Stimulated activated CD4-positive, alpha-beta T cell treated with anti-CD3 and anti-CD28 coated beads, Interleukin-1b, Interleukin-23, amount 100 ng/mL, for 48 hours (primary cell): ENCODE data around the gene PHF1.
A peak's percentile ranks its signal among the peaks of the same experiment; 100 is the strongest.
"Not testable (repeated sequence)": the region's sequence is repeated elsewhere in the genome, so short reads cannot be mapped to it uniquely, and the experiment has no call there.

ENCODE experiments used
- DNase-seq: peaks from one replicate; pipeline ENCODE4 v3.0.0-alpha.2; 2020

PHF1 gene

GRCh38 chr6:33391922-33392594, 18.8 kb upstream of the PHF1 start:
- peak; percentile 68 for DNase-seq

- DNase-seq: no peak
Observed at GRCh38 chr6:33392595-33392948, 18.2 kb upstream of the PHF1 start.

- DNase-seq: no peak
Observed at GRCh38 chr6:33392979-33393378, 17.8 kb upstream of the PHF1 start.

- DNase-seq: no peak
Observed at GRCh38 chr6:33397541-33397940, 13.3 kb upstream of the PHF1 start.

- not testable (repeated sequence) for DNase-seq
Observed at GRCh38 chr6:33398601-33399000, 12.2 kb upstream of the PHF1 start.

GRCh38 chr6:33399881-33400280, 10.9 kb upstream of the PHF1 start:
- not testable (repeated sequence) for DNase-seq

- DNase-seq: no peak
Observed at GRCh38 chr6:33404884-33405283, 5.9 kb upstream of the PHF1 start.

- no peak for DNase-seq
Observed at GRCh38 chr6:33405386-33405940, 5.4 kb upstream of the PHF1 start.

GRCh38 chr6:33406126-33406525, 4.7 kb upstream of the PHF1 start:
- no peak for DNase-seq

- no peak for DNase-seq
Observed at GRCh38 chr6:33407132-33407718, 3.6 kb upstream of the PHF1 start.

- peak; percentile 97 for DNase-seq
Observed at GRCh38 chr6:33410050-33410710, 634 bp upstream of the PHF1 start.

- no peak for DNase-seq
Observed at GRCh38 chr6:33411632-33412005, 805 bp downstream of the PHF1 start.

GRCh38 chr6:33412140-33413009, 1.6 kb downstream of the PHF1 start:
- no peak for DNase-seq

- no peak for DNase-seq
Observed at GRCh38 chr6:33413241-33414120, 2.7 kb downstream of the PHF1 start.

- DNase-seq: no peak
Observed at GRCh38 chr6:33414592-33415271, 3.9 kb downstream of the PHF1 start.

GRCh38 chr6:33415831-33416230, 5.0 kb downstream of the PHF1 start:
- DNase-seq: no peak

GRCh38 chr6:33416386-33417127, 5.7 kb downstream of the PHF1 start:
- DNase-seq: peak; percentile 60

GRCh38 chr6:33417128-33417902, 6.5 kb downstream of the PHF1 start:
- DNase-seq: peak; percentile 25

GRCh38 chr6:33417903-33418689, 7.3 kb downstream of the PHF1 start, which contains the start of gene CUTA:
Gene CUTA (minus strand): TSS chr6:33418107. CDS start chr6:33418000, 107 bp downstream.
- DNase-seq: peak; percentile 99
